Colonic mucosa (tissue), 4 donors: ENCODE measurements around the gene PKN3. TPM values are rescaled to one million over a fixed set of nuclear protein-coding genes. Genes with fewer than 3 reads are reported as not detected.
"Not testable (repeated sequence)": the region's sequence is repeated elsewhere in the genome, so short reads cannot be mapped to it uniquely, and the experiment has no call there.

ENCODE experiments used
- DNase-seq: peaks from one replicate; pipeline ENCODE4 v3.0.0-alpha.2; 2020
- H3K27ac ChIP-seq: fragments of 200-600 bp; one replicate; pipeline ENCODE4 v1.8.0; 2021
- H3K27me3 ChIP-seq: fragments of 200-600 bp; one replicate; pipeline ENCODE4 v1.8.0; 2021
- H3K36me3 ChIP-seq: fragments of 200-600 bp; one replicate; pipeline ENCODE4 v1.8.0; 2021
- H3K4me1 ChIP-seq: fragments of 200-600 bp; one replicate; pipeline ENCODE4 v1.8.0; 2021; ENCODE audit warnings: mild to moderate bottlenecking
- H3K4me3 ChIP-seq: fragments of 200-600 bp; one replicate; pipeline ENCODE4 v1.8.0; 2021
- H3K9ac ChIP-seq, 2 donors: one replicate each; pipeline ENCODE4 v1.7.0; 2013; ENCODE audit warnings: control low read depth in 2 of 2, low read depth in 2 of 2, low read length in 2 of 2
- H3K9me3 ChIP-seq: fragments of 200-600 bp; one replicate; pipeline ENCODE4 v1.8.0; 2021
- intact Hi-C: fragments of 100-400 bp; cut with DNase I; formaldehyde crosslinking; loops from one replicate; pipeline ENCODE4 v1.14.1; 2022
- total RNA-seq, 2 donors: library from RNA; stranded (reverse); fragmentation: NEBNext Ultra II Directional in 1 of 2; extraction: Animal tissue kit (Norgen Biotek cat#: 25700) in 1 of 2; gene quantifications; one replicate each; pipeline ENCODE4 v1.2.1, GENCODE V29; 2021
- TF ChIP-seq, protein P1 (sequence below): fragments of 200-600 bp; IDR thresholded peaks from one replicate; pipeline ENCODE4 v1.8.0; 2022; ENCODE audit warnings: antibody characterized with exemption, mild to moderate bottlenecking
- donor health status: healthy.
- donor health status: DM: no; HTN: no; CAD: no.
- donor health status: DM: no; HTN: no; CAD: no.

The PKN3 gene
- total RNA-seq, 2 donors from 2014 or later = 2.8 to 7.5 TPM

DNA sequence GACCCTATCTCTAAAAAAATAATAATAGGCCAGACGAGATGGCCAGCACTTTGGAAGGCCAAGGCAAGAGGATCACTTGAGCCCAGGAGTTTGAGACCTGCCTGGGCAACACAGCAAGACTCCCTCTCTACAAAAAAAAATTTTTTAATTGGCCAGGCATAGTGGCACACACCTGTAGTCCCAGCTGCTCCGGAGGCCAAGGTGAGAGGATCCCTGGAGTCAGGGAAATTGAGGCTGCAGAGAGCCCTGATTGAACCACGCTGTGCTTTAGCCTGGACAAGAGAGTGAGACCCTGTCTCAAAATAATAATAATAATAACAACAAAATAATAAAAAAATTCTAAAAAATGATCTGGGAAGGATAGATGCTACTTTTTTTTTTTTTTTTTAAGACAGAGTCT lies 44.5 kb upstream of the PKN3 start:
- no peaks in the 10 kb centered on the region for H3K36me3 ChIP-seq
- H3K4me3 ChIP-seq = no peak overlapping the region
- H3K27ac ChIP-seq = no peak overlapping the region
- H3K4me1 ChIP-seq = no peaks in the 10 kb centered on the region
- DNase-seq = no peak
- intact Hi-C loops = no loop called here
- no peak overlapping the region for H3K9ac ChIP-seq
- TF ChIP-seq, protein P1, sequence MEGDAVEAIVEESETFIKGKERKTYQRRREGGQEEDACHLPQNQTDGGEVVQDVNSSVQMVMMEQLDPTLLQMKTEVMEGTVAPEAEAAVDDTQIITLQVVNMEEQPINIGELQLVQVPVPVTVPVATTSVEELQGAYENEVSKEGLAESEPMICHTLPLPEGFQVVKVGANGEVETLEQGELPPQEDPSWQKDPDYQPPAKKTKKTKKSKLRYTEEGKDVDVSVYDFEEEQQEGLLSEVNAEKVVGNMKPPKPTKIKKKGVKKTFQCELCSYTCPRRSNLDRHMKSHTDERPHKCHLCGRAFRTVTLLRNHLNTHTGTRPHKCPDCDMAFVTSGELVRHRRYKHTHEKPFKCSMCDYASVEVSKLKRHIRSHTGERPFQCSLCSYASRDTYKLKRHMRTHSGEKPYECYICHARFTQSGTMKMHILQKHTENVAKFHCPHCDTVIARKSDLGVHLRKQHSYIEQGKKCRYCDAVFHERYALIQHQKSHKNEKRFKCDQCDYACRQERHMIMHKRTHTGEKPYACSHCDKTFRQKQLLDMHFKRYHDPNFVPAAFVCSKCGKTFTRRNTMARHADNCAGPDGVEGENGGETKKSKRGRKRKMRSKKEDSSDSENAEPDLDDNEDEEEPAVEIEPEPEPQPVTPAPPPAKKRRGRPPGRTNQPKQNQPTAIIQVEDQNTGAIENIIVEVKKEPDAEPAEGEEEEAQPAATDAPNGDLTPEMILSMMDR = no peak
- H3K9me3 ChIP-seq = no peaks in the 10 kb centered on the region
- H3K27me3 ChIP-seq = no peaks in the 10 kb centered on the region

DNA sequence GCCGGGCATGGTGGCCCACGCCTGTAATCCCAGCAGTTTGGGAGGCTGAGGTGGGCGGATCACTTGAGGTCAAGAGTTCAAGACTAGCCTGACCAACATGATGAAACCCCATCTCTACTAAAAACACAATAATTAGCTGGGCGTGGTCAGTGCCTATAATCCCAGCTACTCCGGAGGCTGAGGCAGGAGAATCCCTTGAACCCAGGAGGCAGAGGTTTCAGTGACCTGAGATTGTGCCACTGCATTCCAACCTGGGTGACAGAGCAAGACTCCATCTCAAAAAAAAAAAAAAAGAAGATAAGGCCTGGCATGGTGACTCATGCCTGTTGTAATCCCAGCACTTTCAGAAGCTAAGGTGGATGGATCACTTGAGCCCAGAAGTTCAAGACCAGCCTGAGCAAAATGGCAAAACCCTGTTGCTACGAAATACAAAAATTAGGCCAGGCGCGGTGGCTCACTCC lies 35.8 kb upstream of the PKN3 start:
- H3K27ac ChIP-seq, H3K36me3 ChIP-seq, H3K9ac ChIP-seq, H3K4me1 ChIP-seq, H3K27me3 ChIP-seq, H3K9me3 ChIP-seq, H3K4me3 ChIP-seq, DNase-seq, intact Hi-C loops: not testable (repeated sequence)

DNA sequence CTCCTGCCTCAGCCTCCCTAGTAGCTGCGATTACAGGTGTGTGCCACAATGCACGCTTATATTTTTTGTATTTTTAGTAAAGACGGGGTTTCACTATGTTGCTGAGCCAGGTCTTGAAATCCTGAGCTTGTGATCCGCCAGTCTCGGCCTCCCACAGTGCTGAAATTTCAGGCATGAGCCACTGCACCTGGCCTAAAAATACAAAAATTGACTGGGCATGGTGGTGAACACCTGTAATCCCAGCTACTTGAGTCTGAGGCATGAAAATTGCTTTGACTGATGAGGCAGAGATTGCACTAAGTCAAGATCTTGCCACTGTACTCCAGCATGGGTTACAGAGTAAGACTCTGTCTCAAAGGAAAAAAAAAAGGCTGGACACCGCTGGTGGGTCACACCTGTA lies 32.5 kb upstream of the PKN3 start:
- H3K9ac ChIP-seq = no peak overlapping the region
- no peaks in the 10 kb centered on the region for H3K36me3 ChIP-seq
- DNase-seq = no peak
- intact Hi-C loops = no loop called here
- H3K27ac ChIP-seq = no peak overlapping the region
- no peaks in the 10 kb centered on the region for H3K9me3 ChIP-seq
- TF ChIP-seq, protein P1 = no peak
- no peaks in the 10 kb centered on the region for H3K27me3 ChIP-seq
- H3K4me3 ChIP-seq = no peak overlapping the region
- H3K4me1 ChIP-seq = no peaks in the 10 kb centered on the region

DNA sequence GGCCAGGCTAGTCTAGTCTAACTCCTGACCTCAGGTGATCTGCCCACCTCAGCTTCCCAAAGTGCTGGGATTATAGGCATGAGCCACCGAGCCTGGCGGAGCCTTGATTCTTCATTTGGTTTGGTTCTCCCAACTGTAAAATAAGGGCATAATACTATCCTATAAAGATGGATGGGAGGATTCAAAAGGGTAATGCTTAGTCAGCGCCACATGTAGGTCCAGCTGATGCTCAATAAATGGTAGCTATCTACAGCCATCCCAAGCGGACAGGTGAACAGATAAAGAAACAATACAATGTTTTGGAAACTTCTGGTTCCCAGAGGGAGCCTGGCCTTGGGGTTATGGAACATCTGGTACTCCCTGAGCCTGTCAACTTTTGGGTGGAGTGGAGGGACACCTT lies 26.9 kb upstream of the PKN3 start:
- H3K4me1 ChIP-seq = no peaks in the 10 kb centered on the region
- no peaks in the 10 kb centered on the region for H3K9me3 ChIP-seq
- no peak for DNase-seq
- no peak overlapping the region for H3K27ac ChIP-seq
- no peak overlapping the region for H3K9ac ChIP-seq
- intact Hi-C loops = no loop called here
- no peak overlapping the region for H3K4me3 ChIP-seq
- H3K27me3 ChIP-seq = no peaks in the 10 kb centered on the region
- TF ChIP-seq, protein P1 = no peak
- H3K36me3 ChIP-seq = no peaks in the 10 kb centered on the region

DNA sequence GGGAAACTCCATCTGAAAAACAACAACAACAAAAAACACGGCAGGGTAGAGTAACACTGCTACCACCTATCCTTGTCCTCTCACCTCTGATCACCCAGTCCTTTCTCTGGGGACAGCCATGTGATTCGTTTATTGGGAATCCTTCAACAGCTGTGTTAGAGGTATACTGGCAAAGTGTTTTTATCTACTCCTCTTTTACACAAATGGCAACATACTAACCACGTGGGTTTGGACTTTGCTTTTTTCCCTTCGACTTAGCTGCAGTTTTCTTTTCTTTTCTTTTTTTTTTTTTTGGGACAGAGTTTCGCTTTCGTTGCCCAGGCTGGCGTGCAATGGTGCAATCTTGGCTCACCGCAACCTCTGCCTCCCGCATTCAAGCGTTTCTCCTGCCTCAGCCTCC lies 24.5 kb upstream of the PKN3 start:
- Histone ChIP-seq H3K9me3 (no peaks in the 10 kb centered on the region), H3K4me1 (no peaks in the 10 kb centered on the region), H3K36me3 (no peaks in the 10 kb centered on the region), H3K9ac (no peak overlapping the region), H3K4me3 (no peak overlapping the region), H3K27ac (no peak overlapping the region), H3K27me3 (no peaks in the 10 kb centered on the region)
- no peak for DNase-seq
- TF ChIP-seq, protein P1 = no peak
- intact Hi-C loops = no loop called here

DNA sequence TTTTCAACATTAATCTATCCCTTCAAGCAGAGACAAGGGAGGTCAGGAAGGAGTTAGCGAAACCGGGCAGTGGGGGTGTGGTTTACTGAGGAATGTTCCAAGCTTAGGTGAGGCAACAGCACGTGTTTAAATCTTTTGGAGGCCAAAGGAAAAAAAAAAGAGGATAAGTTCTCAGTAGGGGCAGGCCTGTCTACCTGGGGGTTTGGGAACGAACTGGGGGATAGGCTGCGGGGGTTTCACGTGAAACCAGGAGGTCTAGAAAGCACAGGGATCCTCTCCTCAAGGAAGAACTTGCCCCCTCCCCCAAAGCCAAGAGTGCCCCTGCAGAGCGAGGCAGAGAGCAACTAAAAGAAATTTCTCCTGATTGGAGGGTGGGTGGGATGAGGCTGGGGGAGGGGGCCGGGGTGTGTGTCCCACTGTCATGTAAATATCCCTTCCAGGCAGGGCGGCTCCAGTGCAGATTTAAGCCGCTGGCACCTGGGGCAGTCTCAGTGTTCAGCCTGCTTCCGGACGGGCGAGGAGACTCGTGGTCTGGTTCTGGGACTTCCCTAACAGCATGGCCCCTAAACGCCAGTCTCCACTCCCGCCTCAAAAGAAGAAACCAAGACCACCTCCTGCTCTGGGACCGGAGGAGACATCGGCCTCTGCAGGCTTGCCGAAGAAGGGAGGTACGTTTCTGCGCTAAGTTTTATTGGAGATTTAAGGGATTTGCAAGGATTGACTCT lies 18.8 kb upstream of the PKN3 start:
- TF ChIP-seq, protein P1 = no peak
- intact Hi-C loops = no loop called here
- Histone ChIP-seq H3K9me3 (no peaks in the 10 kb centered on the region), H3K4me1 (peaks cover 8% of the 10 kb centered on the region), H3K27me3 (no peaks in the 10 kb centered on the region), H3K9ac (peak overlapping the region; percentile 62 to 93), H3K27ac (peak overlapping the region; percentile 96), H3K36me3 (no peaks in the 10 kb centered on the region), H3K4me3 (peak overlapping the region; percentile 59)
- peak; percentile 74 for DNase-seq
